RWPE1 (cell line): ENCODE results near the gene KLF4.

Source experiments
- CTCF ChIA-PET: fragments of 350-600 bp; sonication (Branson Sonifier 250); formaldehyde crosslinking; extraction: SDS; loops from one replicate; lab custom pipeline; 2021; lab: Yijun Ruan, JAX
- POLR2A ChIA-PET: fragments of 400-600 bp; formaldehyde crosslinking; extraction: SDS; loops from one replicate; lab custom pipeline; 2020; ENCODE audit warnings: antibody characterized with exemption; ENCODE audit not compliant: low non-redundant PET; lab: Yijun Ruan, JAX
- DNase-seq: peaks from one replicate; pipeline ENCODE4 v3.0.0; 2012; ENCODE audit warnings: low spot score
- H3K27ac ChIP-seq: fragments of 450-650 bp; 2 replicates; pipeline ENCODE4 v1.5.1; 2017
- CTCF ChIP-seq: fragments of 450-650 bp; conservative IDR thresholded peaks from 2 replicates; pipeline ENCODE4 v1.5.1; 2017; ENCODE audit warnings: low read depth, mild to moderate bottlenecking

KLF4 gene

GRCh38 chr9:107439991-107440456 lies 49.5 kb downstream of the KLF4 start:
- H3K27ac ChIP-seq = no peak overlapping the region
- no peak for DNase-seq
- CTCF ChIA-PET = interaction anchor here (0.6 to 0.7 kb wide), 2 partner anchors 17 to 137 kb away, joined by 3 read pairs; no protein-coding TSS in a partner anchor
- no peak for TF ChIP-seq CTCF
- POLR2A ChIA-PET = no interaction called here

- no peak for TF ChIP-seq CTCF
- H3K27ac ChIP-seq = no peak overlapping the region
- CTCF ChIA-PET = interaction anchor here (0.5 to 1.0 kb wide), 2 partner anchors 10 to 23 kb away, joined by 3 read pairs; no protein-coding TSS in a partner anchor
- DNase-seq = no peak
- POLR2A ChIA-PET = no interaction called here
Observed at GRCh38 chr9:107438211-107439031, 51.1 kb downstream of the KLF4 start.

GRCh38 chr9:107437716-107438115 lies 51.9 kb downstream of the KLF4 start:
- CTCF ChIA-PET = no interaction called here

GRCh38 chr9:107435415-107435814 lies 54.2 kb downstream of the KLF4 start:
- H3K27ac ChIP-seq = no peak overlapping the region
- CTCF ChIA-PET = interaction anchor here (0.6 to 2.1 kb wide), 5 partner anchors 8 to 1109 kb away, joined by 3 to 12 read pairs (median 4); no protein-coding TSS in a partner anchor

More at GRCh38 chr9:107437716-107438115, 51.9 kb downstream of the KLF4 start:
- no peak for DNase-seq
- H3K27ac ChIP-seq = no peak overlapping the region
- POLR2A ChIA-PET = no interaction called here
- TF ChIP-seq CTCF = no peak

More at GRCh38 chr9:107435415-107435814, 54.2 kb downstream of the KLF4 start:
- POLR2A ChIA-PET = no interaction called here
- no peak for TF ChIP-seq CTCF
- no peak for DNase-seq
